Natural killer cell (primary cell): Measurements from ENCODE around the gene PLEKHD1. TPM values are rescaled to one million over a fixed set of nuclear protein-coding genes. Genes with fewer than 3 reads are reported as not detected.
A peak's percentile ranks its signal among the peaks of the same experiment; 100 is the strongest.

ENCODE experiments used
- ATAC-seq, 3 donors: fragments of 150-1000 bp in 2 of 3; fragments of 200-7000 bp in 1 of 3; cut with Tn5 transposase; 1 replicate in 1 of 3; 2 replicates in 2 of 3; pipeline ENCODE4 v1.10.0; 2021; ENCODE audit warnings: mild to moderate bottlenecking in 2 of 3, moderate library complexity in 2 of 3
- DNase-seq, 2 donors: peaks; one replicate each; pipeline versions ENCODE4 v3.0.0 to v3.0.0-alpha.2; 2013 to 2021; ENCODE audit warnings: mixed read lengths in 1 of 2
- H3K27ac ChIP-seq: one replicate; pipeline ENCODE4 v1.5.1; 2013; ENCODE audit warnings: mild to moderate bottlenecking, low read length
- H3K27me3 ChIP-seq: one replicate; pipeline ENCODE4 v1.6.1; 2013; ENCODE audit warnings: low read length; ENCODE audit not compliant: control insufficient read depth, insufficient read depth
- H3K36me3 ChIP-seq: one replicate; pipeline ENCODE4 v1.6.1; 2013; ENCODE audit warnings: low read length; ENCODE audit not compliant: control insufficient read depth, insufficient read depth
- H3K4me1 ChIP-seq: one replicate; pipeline ENCODE4 v1.6.1; 2013; ENCODE audit warnings: low read length; ENCODE audit not compliant: control insufficient read depth, insufficient read depth
- H3K4me3 ChIP-seq: one replicate; pipeline ENCODE4 v1.5.1; 2013; ENCODE audit warnings: low read length
- H3K9me3 ChIP-seq: one replicate; pipeline ENCODE4 v1.6.1; 2013; ENCODE audit warnings: low read length; ENCODE audit not compliant: control insufficient read depth, insufficient read depth
- H3K27ac Mint-ChIP-seq, 2 donors: one replicate each; pipeline ENCODE4 v1.8.0; 2022; ENCODE audit warnings: mild to moderate bottlenecking in 2 of 2, mixed read lengths in 2 of 2, moderate library complexity in 1 of 2
- H3K27me3 Mint-ChIP-seq, 2 donors: one replicate each; pipeline ENCODE4 v1.8.0; 2022; ENCODE audit warnings: low read depth in 2 of 2, mixed read lengths in 2 of 2
- H3K36me3 Mint-ChIP-seq: one replicate; pipeline ENCODE4 v1.8.0; 2022; ENCODE audit warnings: mixed read lengths
- H3K4me1 Mint-ChIP-seq, 2 donors: one replicate each; pipeline ENCODE4 v1.8.0; 2022; ENCODE audit warnings: mixed read lengths in 2 of 2
- H3K4me3 Mint-ChIP-seq: one replicate; pipeline ENCODE4 v1.8.0; 2022; ENCODE audit warnings: mild to moderate bottlenecking, moderate library complexity, mixed read lengths
- H3K9me3 Mint-ChIP-seq, 2 donors: one replicate each; pipeline ENCODE4 v1.8.0; 2022; ENCODE audit warnings: mixed read lengths in 2 of 2
- WGBS: methylation state at CpG from one replicate; pipeline ENCODE4 v1.1.7; 2013; ENCODE audit warnings: missing lambda C conversion rate; ENCODE audit not compliant: insufficient coverage; 5-methylcytosine and 5-hydroxymethylcytosine counted together
- intact Hi-C: fragments of 100-400 bp; cut with micrococcal nuclease; formaldehyde crosslinking; loops from one replicate; pipeline ENCODE4 v1.14.2; 2022
- total RNA-seq, 4 donors: library from RNA; stranded (reverse); fragments of 120-200 nt in 1 of 4; gene quantifications; one replicate each; pipeline versions ENCODE4 v1.2.3 to v1.2.4, GENCODE V29; 2013 to 2022
- TF ChIP-seq, protein P1 (sequence below): fragments of 200-600 bp; IDR thresholded peaks from one replicate; pipeline ENCODE4 v1.8.0; 2022; ENCODE audit warnings: antibody characterized with exemption

The PLEKHD1 gene
- total RNA-seq, 3 donors from 2014 or later (not counting 1 experiment from before 2014, with no cell fraction given), result 0.78 to 1.0 (median 0.93) TPM

DNA sequence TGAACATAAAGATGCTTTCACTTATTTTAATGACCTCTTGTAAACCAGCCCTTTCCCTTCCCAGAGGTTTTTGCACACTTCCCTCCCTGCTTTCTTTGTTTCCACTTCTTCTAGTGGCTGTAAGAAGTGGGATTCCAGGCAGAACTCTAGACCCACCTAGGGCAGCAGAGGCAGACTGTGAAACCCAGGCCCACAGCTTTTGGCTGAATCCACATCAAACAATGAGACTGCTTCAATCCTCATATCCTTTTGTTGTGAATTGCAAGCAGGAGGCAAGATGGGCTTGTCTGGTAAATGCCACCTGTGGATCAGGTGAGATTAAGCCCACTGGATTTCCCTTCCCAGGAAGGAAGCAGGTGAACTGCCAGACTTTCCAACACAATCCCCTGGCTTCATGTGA, 77.4 kb downstream of the PLEKHD1 start:
- H3K4me1 ChIP-seq, result no peaks in the 10 kb centered on the region
- intact Hi-C loops, result no loop called here
- no peaks in the 10 kb centered on the region for H3K36me3 ChIP-seq
- no peak for DNase-seq
- no peak overlapping the region for H3K27ac ChIP-seq
- H3K4me3 ChIP-seq, result no peak overlapping the region
- H3K4me1 Mint-ChIP-seq, result no peaks in the 10 kb centered on the region
- H3K27me3 Mint-ChIP-seq, result peaks cover 30 to 54% of the 10 kb centered on the region in 2 donors
- H3K9me3 ChIP-seq, result no peaks in the 10 kb centered on the region
- TF ChIP-seq, protein P1, sequence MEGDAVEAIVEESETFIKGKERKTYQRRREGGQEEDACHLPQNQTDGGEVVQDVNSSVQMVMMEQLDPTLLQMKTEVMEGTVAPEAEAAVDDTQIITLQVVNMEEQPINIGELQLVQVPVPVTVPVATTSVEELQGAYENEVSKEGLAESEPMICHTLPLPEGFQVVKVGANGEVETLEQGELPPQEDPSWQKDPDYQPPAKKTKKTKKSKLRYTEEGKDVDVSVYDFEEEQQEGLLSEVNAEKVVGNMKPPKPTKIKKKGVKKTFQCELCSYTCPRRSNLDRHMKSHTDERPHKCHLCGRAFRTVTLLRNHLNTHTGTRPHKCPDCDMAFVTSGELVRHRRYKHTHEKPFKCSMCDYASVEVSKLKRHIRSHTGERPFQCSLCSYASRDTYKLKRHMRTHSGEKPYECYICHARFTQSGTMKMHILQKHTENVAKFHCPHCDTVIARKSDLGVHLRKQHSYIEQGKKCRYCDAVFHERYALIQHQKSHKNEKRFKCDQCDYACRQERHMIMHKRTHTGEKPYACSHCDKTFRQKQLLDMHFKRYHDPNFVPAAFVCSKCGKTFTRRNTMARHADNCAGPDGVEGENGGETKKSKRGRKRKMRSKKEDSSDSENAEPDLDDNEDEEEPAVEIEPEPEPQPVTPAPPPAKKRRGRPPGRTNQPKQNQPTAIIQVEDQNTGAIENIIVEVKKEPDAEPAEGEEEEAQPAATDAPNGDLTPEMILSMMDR, result no peak
- no peak for ATAC-seq
- H3K27me3 ChIP-seq, result no peaks in the 10 kb centered on the region
- no peaks in the 10 kb centered on the region for H3K9me3 Mint-ChIP-seq
- no peak overlapping the region for H3K4me3 Mint-ChIP-seq
- H3K36me3 Mint-ChIP-seq, result no peaks in the 10 kb centered on the region
- no peak overlapping the region for H3K27ac Mint-ChIP-seq

DNA sequence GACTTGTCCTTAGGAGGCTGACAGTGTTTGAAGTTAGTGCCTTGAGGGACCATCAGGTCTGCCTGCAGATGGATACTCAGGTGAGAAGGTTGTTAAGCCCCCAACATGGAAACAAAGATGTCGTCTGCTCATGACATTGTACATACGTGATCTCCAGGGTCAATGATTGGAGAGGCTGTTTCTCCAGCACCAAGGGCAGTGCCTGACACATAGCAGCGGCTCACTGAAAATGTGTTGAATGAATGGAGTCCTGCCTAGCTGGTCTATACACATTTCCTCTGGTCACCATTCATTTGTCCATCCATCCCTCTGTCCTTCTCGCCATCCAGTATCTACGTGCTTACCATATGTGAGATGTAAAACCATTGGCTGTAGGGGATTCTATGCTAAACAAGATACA, 83.0 kb downstream of the PLEKHD1 start:
- TF ChIP-seq, protein P1, result no peak
- Mint-ChIP-seq H3K4me1 (no peaks in the 10 kb centered on the region), H3K36me3 (no peaks in the 10 kb centered on the region), H3K9me3 (no peaks in the 10 kb centered on the region), H3K27me3 (peaks cover 46 to 71% of the 10 kb centered on the region in 2 donors), H3K4me3 (no peak overlapping the region), H3K27ac (no peak overlapping the region)
- no peaks in the 10 kb centered on the region for H3K9me3 ChIP-seq
- no peaks in the 10 kb centered on the region for H3K36me3 ChIP-seq
- ATAC-seq (no peak), DNase-seq (no peak)
- WGBS, result 82% methylated on average over 3 of the region's 5 CpGs
- H3K27me3 ChIP-seq, result peaks cover 11% of the 10 kb centered on the region
- peaks cover under 1% of the 10 kb centered on the region for H3K4me1 ChIP-seq
- H3K4me3 ChIP-seq, result no peak overlapping the region
- no peak overlapping the region for H3K27ac ChIP-seq
- intact Hi-C loops, result no loop called here

GRCh38 chr14:69569859-69570258, 85.3 kb downstream of the PLEKHD1 start:
- H3K36me3 Mint-ChIP-seq, result no peaks in the 10 kb centered on the region
- Histone ChIP-seq H3K4me1 (peaks cover 17% of the 10 kb centered on the region), H3K27ac (no peak overlapping the region), H3K4me3 (no peak overlapping the region), H3K27me3 (peaks cover 23% of the 10 kb centered on the region), H3K36me3 (no peaks in the 10 kb centered on the region), H3K9me3 (no peaks in the 10 kb centered on the region)
- H3K27ac Mint-ChIP-seq, result no peak overlapping the region
- peaks cover 5 to 11% of the 10 kb centered on the region in 2 donors for H3K4me1 Mint-ChIP-seq
- 67% methylated on average over 2 of the region's 2 CpGs for WGBS
- no peak overlapping the region for H3K4me3 Mint-ChIP-seq
- TF ChIP-seq, protein P1, result no peak
- H3K27me3 Mint-ChIP-seq, result peaks cover 56 to 70% of the 10 kb centered on the region in 2 donors
- ATAC-seq (no peak), DNase-seq (no peak)
- H3K9me3 Mint-ChIP-seq, result no peaks in the 10 kb centered on the region
- intact Hi-C loops, result no loop called here

DNA sequence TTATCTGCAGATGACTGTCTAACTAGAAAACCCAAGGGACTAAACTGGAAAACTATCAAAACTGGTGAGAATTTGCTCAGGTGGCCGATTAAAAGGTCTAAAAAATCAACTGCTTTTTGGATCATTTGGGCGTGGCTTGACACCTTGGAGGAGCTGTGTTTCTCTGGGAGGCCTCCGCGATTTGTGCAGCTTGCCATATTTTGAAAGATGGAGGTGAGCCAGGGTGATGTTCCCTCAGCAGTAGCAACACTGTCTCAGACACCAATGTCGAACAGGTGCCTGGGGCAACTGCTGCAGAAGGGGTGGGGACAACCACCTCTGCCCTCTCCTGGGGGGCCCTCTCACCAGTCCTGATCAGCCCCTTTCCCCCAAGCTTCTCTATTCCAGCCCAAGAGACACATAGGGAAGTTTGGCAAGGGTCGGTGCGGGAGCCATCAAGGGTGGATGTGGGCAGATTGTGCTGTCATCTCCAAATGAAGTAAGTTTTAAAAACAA, 86.4 kb downstream of the PLEKHD1 start:
- 76% methylated on average over 7 of the region's 7 CpGs for WGBS
- H3K27me3 Mint-ChIP-seq, result peaks cover 57 to 68% of the 10 kb centered on the region in 2 donors
- H3K4me1 ChIP-seq, result peaks cover 17% of the 10 kb centered on the region
- H3K4me3 Mint-ChIP-seq, result peak overlapping the region; percentile 31
- DNase-seq (no peak), ATAC-seq (no peak)
- intact Hi-C loops, result no loop called here
- no peaks in the 10 kb centered on the region for H3K36me3 Mint-ChIP-seq
- H3K4me1 Mint-ChIP-seq, result peaks cover 6 to 12% of the 10 kb centered on the region in 2 donors
- TF ChIP-seq, protein P1, result no peak
- no peak overlapping the region for H3K27ac Mint-ChIP-seq
- peaks cover 23% of the 10 kb centered on the region for H3K27me3 ChIP-seq
- H3K9me3 ChIP-seq, result no peaks in the 10 kb centered on the region
- H3K9me3 Mint-ChIP-seq, result no peaks in the 10 kb centered on the region
- H3K27ac ChIP-seq, result no peak overlapping the region
- no peaks in the 10 kb centered on the region for H3K36me3 ChIP-seq
- no peak overlapping the region for H3K4me3 ChIP-seq
